ENCODE data around the gene ZC3H6.

ZC3H6 gene

GRCh38 chr2:112244854-112245253, 30.5 kb upstream of the ZC3H6 start:
- Histone ChIP-seq H3F3A (ENCODE audit: insufficient read depth) (no peaks in the 10 kb centered on the region; the same call in 1 of the 2 replicates), H4K20me1 (ENCODE audit: low read depth, low read length) (no peaks in the 10 kb centered on the region), H3K79me2 (ENCODE audit: insufficient read depth, low read length) (peaks cover 42% of the 10 kb centered on the region), H3K4me2 (ENCODE audit: low read depth, low read length, poor library complexity, severe bottlenecking) (no peak overlapping the region), H2AFZ (ENCODE audit: low read depth, low read length, severe bottlenecking) (no peak overlapping the region), H3K9me3 (ENCODE audit: insufficient read depth, low read length) (no peaks in the 10 kb centered on the region), H3K27me3 (ENCODE audit: low read length) (no peaks in the 10 kb centered on the region), H3K4me3 (ENCODE audit: insufficient read depth, low read length, poor library complexity, severe bottlenecking) (no peak overlapping the region), H3K36me3 (ENCODE audit: low read length) (peaks cover 34% of the 10 kb centered on the region), H3K9me2 (replicated peaks; ENCODE audit: insufficient read depth, low read length) (no peaks in the 10 kb centered on the region), H3K27ac (ENCODE audit: low read depth, low read length) (no peak overlapping the region), H3K9ac (ENCODE audit: low read length) (no peak overlapping the region)
- TF ChIP-seq EZH2phosphoT487 (conservative IDR thresholded peaks at IDR 0.05; ENCODE audit: low read length) (no peak), CTCF (IDR thresholded peaks at IDR 0.05; ENCODE audit: insufficient read depth, low read length, poor library complexity, severe bottlenecking) (no peak)

- H3F3A ChIP-seq (ENCODE audit: insufficient read depth): no peaks in the 10 kb centered on the region
- H3K27me3 ChIP-seq (ENCODE audit: low read length): no peaks in the 10 kb centered on the region
- peak overlapping the region; percentile 3 for H3K4me2 ChIP-seq (ENCODE audit: low read depth, low read length, poor library complexity, severe bottlenecking)
- H2AFZ ChIP-seq (ENCODE audit: low read depth, low read length, severe bottlenecking): no peak overlapping the region
- H3K9me3 ChIP-seq (ENCODE audit: insufficient read depth, low read length): no peaks in the 10 kb centered on the region
- peaks cover 48% of the 10 kb centered on the region for H3K79me2 ChIP-seq (ENCODE audit: insufficient read depth, low read length)
- peaks cover 13% of the 10 kb centered on the region for H3K36me3 ChIP-seq (ENCODE audit: low read length)
- H3K9ac ChIP-seq (ENCODE audit: low read length): no peak overlapping the region
- no peak overlapping the region for H3K27ac ChIP-seq (ENCODE audit: low read depth, low read length)
- H3K4me3 ChIP-seq (ENCODE audit: insufficient read depth, low read length, poor library complexity, severe bottlenecking): no peak overlapping the region
- H4K20me1 ChIP-seq (ENCODE audit: low read depth, low read length): no peaks in the 10 kb centered on the region
- no peak for TF ChIP-seq EZH2phosphoT487 (conservative IDR thresholded peaks at IDR 0.05; ENCODE audit: low read length)
- no peak for TF ChIP-seq CTCF (IDR thresholded peaks at IDR 0.05; ENCODE audit: insufficient read depth, low read length, poor library complexity, severe bottlenecking)
- H3K9me2 ChIP-seq (replicated peaks; ENCODE audit: insufficient read depth, low read length): no peaks in the 10 kb centered on the region
Observed at GRCh38 chr2:112251271-112251670, 24.1 kb upstream of the ZC3H6 start.

GRCh38 chr2:112253261-112253815, 22.1 kb upstream of the ZC3H6 start:
- Histone ChIP-seq H3F3A (ENCODE audit: insufficient read depth) (no peaks in the 10 kb centered on the region), H3K27ac (ENCODE audit: low read depth, low read length) (no peak overlapping the region), H3K9me2 (replicated peaks; ENCODE audit: insufficient read depth, low read length) (no peaks in the 10 kb centered on the region), H3K79me2 (ENCODE audit: insufficient read depth, low read length) (peaks cover 48% of the 10 kb centered on the region), H3K4me3 (ENCODE audit: insufficient read depth, low read length, poor library complexity, severe bottlenecking) (peak overlapping the region; percentile 82), H2AFZ (ENCODE audit: low read depth, low read length, severe bottlenecking) (no peak overlapping the region), H3K27me3 (ENCODE audit: low read length) (no peaks in the 10 kb centered on the region), H3K9me3 (ENCODE audit: insufficient read depth, low read length) (no peaks in the 10 kb centered on the region), H4K20me1 (ENCODE audit: low read depth, low read length) (no peaks in the 10 kb centered on the region), H3K4me2 (ENCODE audit: low read depth, low read length, poor library complexity, severe bottlenecking) (peak overlapping the region; percentile 88), H3K9ac (ENCODE audit: low read length) (peak overlapping the region; percentile 81; the same call in 1 of the 2 replicates), H3K36me3 (ENCODE audit: low read length) (peaks cover 5% of the 10 kb centered on the region)
- TF ChIP-seq CTCF (IDR thresholded peaks at IDR 0.05; ENCODE audit: insufficient read depth, low read length, poor library complexity, severe bottlenecking) (no peak), EZH2phosphoT487 (conservative IDR thresholded peaks at IDR 0.05; ENCODE audit: low read length) (no peak)
